ENCODE results near the gene CSRNP3.

- TF ChIP-seq CTCF (conservative IDR thresholded peaks at IDR 0.05) (no peak), EZH2 (IDR thresholded peaks at IDR 0.05; ENCODE audit: low read depth) (no peak)
Measured at GRCh38 chr2:165528691-165529090, 59.2 kb downstream of the CSRNP3 start.
